Neuronal stem cell (in vitro differentiated cells): ENCODE results near the gene IZUMO4.

Experiments used
- DNase-seq: peaks from one replicate; pipeline ENCODE4 v3.0.0-alpha.2; 2013; ENCODE audit warnings: low spot score
- H2AFZ ChIP-seq: one replicate; pipeline ENCODE4 v1.6.1; 2013; ENCODE audit warnings: mild to moderate bottlenecking, low read length, inconsistent platforms
- H2AK5ac ChIP-seq: 2 replicates; pipeline ENCODE4 v1.6.1; 2013; ENCODE audit warnings: low read depth, mild to moderate bottlenecking, inconsistent platforms, low read length, moderate library complexity, mixed read lengths
- H2BK120ac ChIP-seq: 2 replicates; pipeline ENCODE4 v1.6.1; 2013; ENCODE audit warnings: low read depth, mild to moderate bottlenecking, inconsistent platforms, low read length, moderate library complexity, mixed read lengths
- H2BK12ac ChIP-seq: one replicate; pipeline ENCODE4 v1.6.1; 2013; ENCODE audit warnings: low read length, inconsistent platforms
- H2BK15ac ChIP-seq: 2 replicates; pipeline ENCODE4 v1.6.1; 2013; ENCODE audit warnings: mild to moderate bottlenecking, low read length, inconsistent platforms, mixed read lengths
- H2BK5ac ChIP-seq: one replicate; pipeline ENCODE4 v1.6.1; 2013; ENCODE audit warnings: inconsistent platforms, mild to moderate bottlenecking, low read length, moderate library complexity
- H3K14ac ChIP-seq: one replicate; pipeline ENCODE4 v1.6.1; 2013; ENCODE audit warnings: low read length, inconsistent platforms
- H3K18ac ChIP-seq: 2 replicates; pipeline ENCODE4 v1.6.1; 2013; ENCODE audit warnings: low read length, inconsistent platforms
- H3K23ac ChIP-seq: 2 replicates; pipeline ENCODE4 v1.6.1; 2013; ENCODE audit warnings: low read depth, mild to moderate bottlenecking, mixed read lengths, low read length, inconsistent platforms; ENCODE audit not compliant: poor library complexity
- H3K27ac ChIP-seq: replicated peaks from 3 replicates; pipeline ENCODE4 v1.5.1; 2013; ENCODE audit warnings: low read length, inconsistent platforms
- H3K27me3 ChIP-seq, 3 experiments: 2 replicates each; pipeline ENCODE4 v1.6.1; 2013; ENCODE audit warnings: low read length in 3 of 3, mild to moderate bottlenecking in 2 of 3, inconsistent platforms in 1 of 3, low read depth in 1 of 3, mixed read lengths in 1 of 3, moderate library complexity in 1 of 3; ENCODE audit not compliant: control insufficient read depth in 3 of 3, insufficient read depth in 3 of 3
- H3K36me3 ChIP-seq, 2 donors: replicated peaks in 1 of 2; 2 replicates each; pipeline ENCODE4 v1.6.1; 2013; ENCODE audit warnings: low read length in 2 of 2; ENCODE audit not compliant: control insufficient read depth in 2 of 2, insufficient read depth in 2 of 2
- H3K4ac ChIP-seq: 2 replicates; pipeline ENCODE4 v1.6.1; 2013; ENCODE audit warnings: inconsistent platforms, mild to moderate bottlenecking, low read length, moderate library complexity
- H3K4me1 ChIP-seq, 2 donors: 1 replicate in 1 of 2; 2 replicates in 1 of 2; pipeline ENCODE4 v1.6.1; 2013; ENCODE audit warnings: low read length in 2 of 2, low read depth in 1 of 2; ENCODE audit not compliant: control insufficient read depth in 2 of 2, insufficient read depth in 1 of 2
- H3K4me2 ChIP-seq: one replicate; pipeline ENCODE4 v1.6.1; 2013; ENCODE audit warnings: mild to moderate bottlenecking, low read length, inconsistent platforms; ENCODE audit not compliant: insufficient read depth, poor library complexity, severe bottlenecking
- H3K4me3 ChIP-seq, 2 donors: 2 replicates each; pipeline ENCODE4 v1.5.1; 2013; ENCODE audit warnings: low read length in 2 of 2, mild to moderate bottlenecking in 2 of 2, inconsistent platforms in 1 of 2, moderate library complexity in 1 of 2
- H3K79me1 ChIP-seq: one replicate; pipeline ENCODE4 v1.6.1; 2013; ENCODE audit warnings: low read depth, mild to moderate bottlenecking, inconsistent platforms, low read length, moderate library complexity
- H3K9ac ChIP-seq: one replicate; pipeline ENCODE4 v1.6.1; 2013; ENCODE audit warnings: mild to moderate bottlenecking, low read depth, low read length, inconsistent platforms; ENCODE audit not compliant: poor library complexity
- H3K9me3 ChIP-seq, 2 donors: replicated peaks in 1 of 2; 2 replicates each; pipeline versions ENCODE3 to v1.6.1; 2013; ENCODE audit warnings: low read length in 2 of 2, mild to moderate bottlenecking in 2 of 2, inconsistent platforms in 1 of 2, low read depth in 1 of 2, mixed read lengths in 1 of 2, moderate library complexity in 1 of 2; ENCODE audit not compliant: control insufficient read depth in 2 of 2, insufficient read depth in 1 of 2
- H4K8ac ChIP-seq: one replicate; pipeline ENCODE4 v1.6.1; 2013; ENCODE audit warnings: low read depth, mild to moderate bottlenecking, inconsistent platforms, low read length, moderate library complexity
- H4K91ac ChIP-seq: one replicate; pipeline ENCODE4 v1.6.1; 2013; ENCODE audit warnings: low read length, low read depth, mild to moderate bottlenecking, inconsistent platforms; ENCODE audit not compliant: poor library complexity
- WGBS, 2 donors: extraction: QIAGEN DNeasy Blood & Tissue Kit; methylation state at CpG; one replicate each; pipeline ENCODE4 v1.1.7; 2013; ENCODE audit warnings: missing lambda C conversion rate in 2 of 2, mixed read lengths in 1 of 2; ENCODE audit not compliant: insufficient read length in 2 of 2, insufficient replicate concordance in 1 of 2; ENCODE audit errors: extremely low coverage in 2 of 2; 5-methylcytosine and 5-hydroxymethylcytosine counted together

Gene IZUMO4

GRCh38 chr19:2060884-2061494 is 35.7 kb upstream of the IZUMO4 start:
- H3K27me3 ChIP-seq, result no peaks in the 10 kb centered on the region
- H2AK5ac ChIP-seq, result peak overlapping the region; percentile 99
- H3K79me1 ChIP-seq, result peaks cover 5% of the 10 kb centered on the region
- no peak overlapping the region for H3K4ac ChIP-seq
- H3K14ac ChIP-seq, result peak overlapping the region; percentile 79
- peak overlapping the region; percentile 60 to 80 for H3K4me3 ChIP-seq
- peaks cover 28 to 38% of the 10 kb centered on the region in 2 donors for H3K4me1 ChIP-seq
- H3K36me3 ChIP-seq, result no peaks in the 10 kb centered on the region
- H3K9ac ChIP-seq, result peak overlapping the region; percentile 76
- peak overlapping the region; percentile 71 for H3K4me2 ChIP-seq
- no CpG with 5 or more reads among the region's 55 CpGs for WGBS, 2 donors
- H2AFZ ChIP-seq, result peak overlapping the region; percentile 80
- peak overlapping the region; percentile 38 for H4K91ac ChIP-seq
- peak overlapping the region; percentile 46 for H2BK12ac ChIP-seq
- H2BK120ac ChIP-seq, result no peak overlapping the region
- peak overlapping the region; percentile 96 for H2BK5ac ChIP-seq
- H2BK15ac ChIP-seq, result peak overlapping the region; percentile 91
- no peaks in the 10 kb centered on the region for H3K9me3 ChIP-seq
- H3K27ac ChIP-seq, result peak overlapping the region; percentile 99
- peak overlapping the region; percentile 63 for H3K23ac ChIP-seq
- no peak overlapping the region for H4K8ac ChIP-seq
- H3K18ac ChIP-seq, result peak overlapping the region; percentile 97
- no peak for DNase-seq

DNA sequence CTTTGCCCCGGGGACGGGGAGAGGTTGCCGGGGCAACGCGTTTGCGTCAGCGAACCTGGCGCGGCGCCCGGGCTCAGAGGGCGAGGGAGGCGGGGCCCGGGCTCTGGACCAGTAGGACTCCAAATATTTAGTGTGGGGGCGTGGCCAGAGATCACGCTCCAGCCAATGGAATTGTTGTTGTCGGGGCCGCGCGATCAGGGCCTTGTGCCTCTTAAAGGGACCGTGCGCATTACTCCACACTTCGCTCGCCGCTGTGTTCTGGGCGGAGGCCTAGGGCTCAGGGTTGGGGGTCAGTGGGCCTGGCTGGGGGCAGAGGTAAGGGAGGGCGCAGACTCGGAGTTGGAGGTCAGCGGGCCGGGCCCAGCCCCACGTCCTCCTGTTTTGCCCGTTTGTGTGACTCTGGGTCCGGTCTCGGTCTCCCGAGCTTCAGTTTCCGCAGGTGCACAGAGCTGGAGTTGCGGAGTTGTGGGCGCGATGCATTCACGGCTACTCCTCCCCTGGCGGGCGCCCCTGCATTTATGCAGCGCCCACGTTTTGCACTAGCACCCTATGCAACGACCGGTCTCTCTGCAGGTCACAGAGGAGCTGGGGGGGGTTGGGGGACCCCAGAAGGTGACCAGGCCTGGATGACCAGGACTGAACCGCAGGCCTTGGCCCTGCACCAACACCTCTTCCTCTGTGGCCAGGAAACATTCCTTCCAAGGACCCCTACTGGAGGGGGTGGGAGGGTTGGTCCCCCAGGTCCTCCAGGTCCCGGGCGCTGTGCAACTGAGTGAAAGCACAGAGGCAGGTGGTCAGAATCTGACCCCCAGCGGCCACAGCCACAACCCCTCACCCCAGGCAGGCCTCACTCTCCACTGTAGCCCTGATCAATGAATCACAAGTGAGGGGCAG is 35.0 kb upstream of the IZUMO4 start:
- no peaks in the 10 kb centered on the region for H3K9me3 ChIP-seq
- H3K4me3 ChIP-seq, result peak overlapping the region; percentile 60 to 84
- H3K79me1 ChIP-seq, result peaks cover 5% of the 10 kb centered on the region
- H2AK5ac ChIP-seq, result peak overlapping the region; percentile 98
- no peaks in the 10 kb centered on the region for H3K27me3 ChIP-seq
- H4K91ac ChIP-seq, result peak overlapping the region; percentile 80
- WGBS, 2 donors, result no CpG with 5 or more reads among the region's 50 CpGs
- H3K23ac ChIP-seq, result peak overlapping the region; percentile 92
- H3K4me1 ChIP-seq, result peaks cover 23 to 32% of the 10 kb centered on the region in 2 donors
- peak overlapping the region; percentile 73 for H3K4me2 ChIP-seq
- H3K14ac ChIP-seq, result peak overlapping the region; percentile 95
- peak overlapping the region; percentile 80 for H2AFZ ChIP-seq
- peak overlapping the region; percentile 69 for H2BK12ac ChIP-seq
- peak overlapping the region; percentile 92 for H2BK120ac ChIP-seq
- peak overlapping the region; percentile 98 for H3K4ac ChIP-seq
- H3K36me3 ChIP-seq, result no peaks in the 10 kb centered on the region
- H3K18ac ChIP-seq, result peak overlapping the region; percentile 99
- DNase-seq, result peak; percentile 99
- H2BK15ac ChIP-seq, result peak overlapping the region; percentile 91
- peak overlapping the region; percentile 93 for H3K9ac ChIP-seq
- no peak overlapping the region for H4K8ac ChIP-seq
- H2BK5ac ChIP-seq, result peak overlapping the region; percentile 99
- peak overlapping the region; percentile 99 for H3K27ac ChIP-seq

DNA sequence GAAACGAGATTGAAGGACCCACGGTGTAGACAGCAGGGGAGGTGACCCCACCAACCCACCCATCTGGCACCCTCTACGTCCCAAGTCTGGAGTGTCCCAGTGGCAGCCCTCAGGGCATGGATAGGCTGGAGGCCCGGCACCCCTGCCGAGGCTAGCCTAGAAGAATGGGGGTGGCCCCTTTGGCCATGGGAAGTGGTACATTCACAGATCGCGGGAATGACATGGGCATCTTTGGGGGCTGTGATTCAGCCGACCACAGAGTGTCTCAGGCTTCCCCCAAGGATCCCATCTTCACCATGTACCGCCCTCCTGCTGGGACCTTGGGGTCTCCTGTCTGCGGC is 34.4 kb upstream of the IZUMO4 start:
- peaks cover 23 to 30% of the 10 kb centered on the region in 2 donors for H3K4me1 ChIP-seq
- H3K36me3 ChIP-seq, result no peaks in the 10 kb centered on the region
- peak overlapping the region; percentile 73 for H3K4me2 ChIP-seq
- H2AFZ ChIP-seq, result no peak overlapping the region
- peak overlapping the region; percentile 98 for H2AK5ac ChIP-seq
- H3K14ac ChIP-seq, result peak overlapping the region; percentile 95
- DNase-seq, result no peak
- peak overlapping the region; percentile 92 for H2BK120ac ChIP-seq
- no CpG with 5 or more reads among the region's 10 CpGs for WGBS, 2 donors
- H3K4me3 ChIP-seq, result peak overlapping the region in 1 of 2 donors; percentile 58
- H3K18ac ChIP-seq, result peak overlapping the region; percentile 99
- peak overlapping the region; percentile 98 for H3K4ac ChIP-seq
- H2BK12ac ChIP-seq, result peak overlapping the region; percentile 69
- no peaks in the 10 kb centered on the region for H3K27me3 ChIP-seq
- no peak overlapping the region for H4K8ac ChIP-seq
- H3K9me3 ChIP-seq, result no peaks in the 10 kb centered on the region
- peak overlapping the region; percentile 92 for H3K23ac ChIP-seq
- H2BK15ac ChIP-seq, result peak overlapping the region; percentile 91
- H3K79me1 ChIP-seq, result peaks cover 5% of the 10 kb centered on the region
- peak overlapping the region; percentile 80 for H4K91ac ChIP-seq
- peak overlapping the region; percentile 99 for H2BK5ac ChIP-seq
- peak overlapping the region; percentile 95 for H3K27ac ChIP-seq
- peak overlapping the region; percentile 93 for H3K9ac ChIP-seq

DNA sequence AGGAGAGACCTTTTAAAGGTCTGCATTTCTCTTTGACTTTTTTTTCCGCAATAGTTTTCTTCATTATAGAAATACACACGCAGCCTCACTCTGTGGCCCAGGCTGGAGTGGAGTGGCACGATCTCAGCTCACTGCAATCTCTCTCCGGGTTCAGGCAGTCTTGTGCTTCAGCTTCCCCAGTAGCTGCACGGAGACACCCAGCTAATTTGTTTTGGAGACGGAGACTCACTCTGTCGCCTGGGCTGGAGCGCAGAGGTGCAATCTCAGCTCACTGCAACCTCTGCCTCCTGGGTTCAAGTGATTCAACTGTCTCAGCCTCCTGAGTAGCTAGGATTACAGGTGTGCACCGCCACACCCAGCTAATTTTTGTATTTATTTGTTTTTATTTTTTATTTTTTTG is 33.9 kb upstream of the IZUMO4 start:
- H3K4ac ChIP-seq, result no peak overlapping the region
- no peak overlapping the region for H2BK120ac ChIP-seq
- no peak overlapping the region for H3K18ac ChIP-seq
- H2BK12ac ChIP-seq, result no peak overlapping the region
- H2BK5ac ChIP-seq, result peak overlapping the region; percentile 99
- H3K4me2 ChIP-seq, result no peak overlapping the region
- DNase-seq, result no peak
- H2AFZ ChIP-seq, result no peak overlapping the region
- no peaks in the 10 kb centered on the region for H3K36me3 ChIP-seq
- H4K91ac ChIP-seq, result no peak overlapping the region
- WGBS, 2 donors, result no CpG with 5 or more reads among the region's 9 CpGs
- peaks cover 5% of the 10 kb centered on the region for H3K79me1 ChIP-seq
- peak overlapping the region in 1 of 2 donors; percentile 10 for H3K4me3 ChIP-seq
- peak overlapping the region; percentile 98 for H2AK5ac ChIP-seq
- H3K27me3 ChIP-seq, result no peaks in the 10 kb centered on the region
- H3K9me3 ChIP-seq, result no peaks in the 10 kb centered on the region
- H3K4me1 ChIP-seq, result peaks cover 23 to 30% of the 10 kb centered on the region in 2 donors
- no peak overlapping the region for H4K8ac ChIP-seq
- no peak overlapping the region for H3K27ac ChIP-seq
- peak overlapping the region; percentile 9 for H2BK15ac ChIP-seq
- H3K9ac ChIP-seq, result peak overlapping the region; percentile 72
- H3K23ac ChIP-seq, result no peak overlapping the region
- H3K14ac ChIP-seq, result no peak overlapping the region
